Stimulated activated CD4-positive, alpha-beta T cell treated with anti-CD3 and anti-CD28 coated beads, Interleukin-15, amount 100 ng/mL, for 48 hours (primary cell): ENCODE measurements around the gene TPI1.

Experiments used
- DNase-seq, 2 donors: peaks; one replicate each; pipeline ENCODE4 v3.0.0-alpha.2; 2020; ENCODE audit warnings: low read depth in 2 of 2

The TPI1 gene

DNA sequence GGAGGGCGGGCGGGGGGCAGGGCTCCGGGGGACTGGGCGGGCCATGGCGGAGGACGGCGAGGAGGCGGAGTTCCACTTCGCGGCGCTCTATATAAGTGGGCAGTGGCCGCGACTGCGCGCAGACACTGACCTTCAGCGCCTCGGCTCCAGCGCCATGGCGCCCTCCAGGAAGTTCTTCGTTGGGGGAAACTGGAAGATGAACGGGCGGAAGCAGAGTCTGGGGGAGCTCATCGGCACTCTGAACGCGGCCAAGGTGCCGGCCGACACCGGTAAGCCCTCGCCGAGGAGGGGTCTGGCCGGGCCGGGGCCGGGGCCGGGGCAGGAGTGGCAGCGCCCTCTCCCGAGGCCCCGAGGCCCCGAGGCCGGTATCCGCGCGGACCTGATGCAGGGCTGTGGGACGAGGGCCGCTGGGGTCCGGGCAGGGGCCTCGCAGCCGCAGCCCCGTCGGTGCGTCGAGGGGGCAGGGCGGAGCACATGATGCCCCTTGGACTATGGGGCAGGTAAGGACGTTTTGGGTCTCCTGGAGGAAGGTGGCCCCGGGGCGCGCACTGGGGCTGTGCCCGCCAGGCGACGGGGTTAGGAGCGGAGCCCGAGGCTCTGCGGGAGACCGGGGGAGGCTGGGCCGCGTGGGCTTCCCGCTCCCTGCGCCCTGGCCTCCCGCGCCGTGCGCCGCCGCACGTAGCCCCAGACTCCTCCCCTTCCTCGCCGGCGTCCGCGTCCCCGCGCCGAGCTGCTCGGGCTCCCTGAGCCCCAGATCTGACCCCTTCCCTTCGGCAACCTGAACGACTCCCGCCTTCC, at the start of gene TPI1:
TPI1 (plus strand) TSS at position 119 of the 798 bp plus-strand sequence; CDS start at position 155, 36 bp downstream.
- DNase-seq, result peak; percentile 66 to 78

DNA sequence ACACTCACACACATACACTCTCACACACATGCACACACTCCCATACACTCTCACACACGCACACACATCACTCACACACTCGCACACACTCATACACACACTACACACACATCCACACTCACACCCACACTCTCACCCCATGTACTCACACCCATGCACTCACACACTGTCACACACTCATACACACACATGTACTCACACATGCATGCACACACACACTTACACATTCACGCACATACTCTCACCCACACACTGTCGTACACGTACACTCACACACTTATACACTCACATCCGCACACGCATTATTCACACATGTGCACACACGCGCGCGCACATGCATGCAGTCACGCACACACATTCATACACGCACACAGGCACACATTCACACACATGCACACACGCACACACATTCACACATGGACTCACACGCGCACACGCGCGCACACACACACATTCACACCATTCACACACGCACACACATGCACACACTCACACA, 49.6 kb upstream of the TPI1 start:
- DNase-seq, result no peak

- DNase-seq, result no peak
These were observed 49.1 kb upstream of the TPI1 start for GRCh38 chr12:6818222-6818621.

DNA sequence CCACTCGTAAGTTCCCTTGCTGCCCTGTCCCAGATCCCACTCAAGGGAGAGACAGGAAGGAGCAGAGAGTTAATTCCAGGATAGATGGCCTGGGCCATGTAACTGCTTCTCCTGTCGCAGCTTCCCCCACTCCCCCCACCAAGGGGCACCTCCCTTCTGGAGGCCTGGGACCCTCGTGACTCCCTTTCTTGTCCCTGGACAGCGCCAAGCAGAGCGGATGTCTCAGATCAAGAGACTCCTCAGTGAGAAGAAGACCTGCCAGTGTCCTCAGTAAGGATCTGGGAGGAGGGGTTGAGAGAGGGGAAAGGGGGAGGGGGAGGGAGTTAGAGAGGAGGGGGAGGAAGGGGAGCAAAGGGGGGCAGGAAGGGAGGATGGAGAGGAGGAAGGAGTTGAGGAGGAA, 48.7 kb upstream of the TPI1 start:
- no peak for DNase-seq

GRCh38 chr12:6819106-6820030, 48.0 kb upstream of the TPI1 start:
- DNase-seq, result no peak

- no peak for DNase-seq
These were observed 47.2 kb upstream of the TPI1 start for GRCh38 chr12:6820166-6820565.

- DNase-seq, result no peak
These were observed 45.5 kb upstream of the TPI1 start, which contains the start of gene GPR162 for GRCh38 chr12:6821591-6822425. GPR162 (plus strand) TSS chr12:6821821; CDS start chr12:6823899, 2,078 bp downstream.

DNA sequence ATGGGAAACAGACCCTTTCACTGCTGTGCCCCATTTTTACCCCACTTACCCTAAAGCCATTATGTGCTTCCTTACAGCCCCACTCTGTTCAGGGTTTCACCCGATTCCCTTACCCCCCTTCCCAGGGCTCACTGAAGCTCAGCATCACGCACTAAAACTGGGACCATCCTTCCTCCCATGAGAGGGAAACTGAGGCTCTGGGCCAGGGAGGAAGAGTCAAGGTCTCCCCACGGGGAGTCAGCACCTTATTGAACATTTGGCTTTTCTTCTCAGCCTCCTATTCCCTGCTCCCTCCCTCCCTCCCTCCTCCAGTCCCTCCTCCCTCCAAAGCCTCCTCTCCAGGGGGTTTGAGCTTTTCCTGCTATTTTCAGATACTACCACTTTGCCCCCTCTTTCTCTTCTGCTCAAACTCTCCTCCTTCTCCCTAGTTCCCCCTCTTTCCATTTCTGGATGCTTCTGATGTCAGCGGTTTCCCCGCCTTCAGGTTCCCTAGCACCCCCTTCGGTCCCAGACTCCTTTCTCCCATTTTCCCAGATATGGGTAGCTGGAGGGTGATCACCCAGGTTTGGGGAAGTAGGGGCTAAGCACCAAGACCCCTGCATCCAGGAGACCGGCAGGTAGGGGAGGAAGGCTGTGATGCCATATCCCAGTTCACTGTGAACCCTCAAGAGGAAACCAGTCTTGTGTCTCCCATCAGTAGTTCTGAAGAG, 44.8 kb upstream of the TPI1 start:
- no peak for DNase-seq

DNA sequence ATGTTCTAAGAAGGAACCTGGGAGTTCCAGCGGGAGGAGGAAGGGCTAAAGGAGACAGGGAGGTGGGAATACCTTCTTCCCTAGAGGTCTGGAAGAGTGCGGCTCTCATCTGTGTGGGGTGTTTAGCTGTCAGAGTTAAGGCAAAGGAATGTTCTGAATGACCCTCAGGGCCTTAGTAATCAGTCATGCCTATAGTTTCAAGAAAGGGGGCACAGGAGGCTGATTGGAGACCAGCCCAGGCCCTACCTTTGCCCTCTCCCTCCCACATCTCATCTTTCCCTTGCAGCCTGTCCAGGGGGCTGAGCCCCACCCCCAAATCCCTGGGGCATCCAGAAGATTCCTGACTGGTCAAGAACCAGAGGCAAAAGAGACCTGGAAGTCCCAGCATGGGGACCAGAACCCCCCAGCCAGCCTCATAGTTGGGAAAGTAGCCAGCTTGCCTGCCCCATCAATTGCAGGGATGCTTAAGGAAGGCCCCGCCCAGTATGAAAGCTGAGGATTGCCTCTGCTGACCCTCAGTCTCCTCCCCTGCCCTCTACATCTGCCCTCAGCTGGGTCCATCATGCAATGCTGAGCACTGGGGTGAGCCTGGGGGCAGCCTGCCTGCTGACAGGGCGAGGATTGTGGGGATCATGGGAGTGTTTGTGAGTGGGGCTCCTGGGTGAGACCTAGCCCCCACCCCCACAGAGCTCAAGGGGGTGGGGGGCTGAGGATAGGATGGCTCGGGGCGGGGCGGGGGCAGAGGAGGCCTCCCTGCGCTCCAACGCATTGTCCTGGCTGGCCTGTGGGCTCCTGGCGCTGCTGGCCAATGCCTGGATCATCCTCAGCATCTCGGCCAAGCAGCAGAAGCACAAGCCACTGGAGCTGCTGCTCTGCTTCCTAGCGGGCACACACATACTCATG, 43.9 kb upstream of the TPI1 start:
- no peak for DNase-seq

- DNase-seq, result no peak
These were observed 43.1 kb upstream of the TPI1 start for GRCh38 chr12:6824085-6824775.

- DNase-seq, result no peak
These were observed 42.4 kb upstream of the TPI1 start for GRCh38 chr12:6824901-6825381.

- DNase-seq, result peak; percentile 62 to 80
These were observed 41.8 kb upstream of the TPI1 start for GRCh38 chr12:6825398-6826124.

DNA sequence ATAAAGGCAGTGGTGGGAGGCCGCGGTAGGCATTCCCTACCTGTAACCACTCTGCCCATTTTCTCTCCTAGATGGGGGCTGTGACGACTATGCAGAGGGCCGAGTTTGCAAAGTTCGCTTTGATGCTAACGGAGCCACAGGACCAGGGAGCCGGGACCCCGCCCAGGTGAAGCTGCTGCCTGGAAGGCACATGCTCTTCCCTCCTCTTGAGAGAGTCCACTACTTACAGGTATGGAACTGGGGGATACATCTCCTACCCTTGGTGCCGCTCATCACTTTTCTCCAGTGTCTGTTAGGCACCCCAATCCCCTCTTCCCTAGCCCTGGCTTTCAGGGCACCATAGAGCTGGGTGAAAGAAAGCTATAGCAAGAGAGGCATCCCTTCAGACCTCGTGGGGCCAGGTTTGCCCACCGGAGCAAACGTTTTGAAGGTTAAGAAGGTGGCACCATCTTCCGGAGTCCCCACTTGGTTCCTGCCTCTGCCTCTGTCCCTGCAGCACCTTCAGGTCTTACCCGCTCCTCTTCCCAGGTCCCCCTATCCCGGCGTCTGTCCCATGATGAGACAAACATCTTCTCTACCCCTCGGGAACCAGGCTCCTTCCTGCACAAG, 41.1 kb upstream of the TPI1 start:
- DNase-seq, result no peak

DNA sequence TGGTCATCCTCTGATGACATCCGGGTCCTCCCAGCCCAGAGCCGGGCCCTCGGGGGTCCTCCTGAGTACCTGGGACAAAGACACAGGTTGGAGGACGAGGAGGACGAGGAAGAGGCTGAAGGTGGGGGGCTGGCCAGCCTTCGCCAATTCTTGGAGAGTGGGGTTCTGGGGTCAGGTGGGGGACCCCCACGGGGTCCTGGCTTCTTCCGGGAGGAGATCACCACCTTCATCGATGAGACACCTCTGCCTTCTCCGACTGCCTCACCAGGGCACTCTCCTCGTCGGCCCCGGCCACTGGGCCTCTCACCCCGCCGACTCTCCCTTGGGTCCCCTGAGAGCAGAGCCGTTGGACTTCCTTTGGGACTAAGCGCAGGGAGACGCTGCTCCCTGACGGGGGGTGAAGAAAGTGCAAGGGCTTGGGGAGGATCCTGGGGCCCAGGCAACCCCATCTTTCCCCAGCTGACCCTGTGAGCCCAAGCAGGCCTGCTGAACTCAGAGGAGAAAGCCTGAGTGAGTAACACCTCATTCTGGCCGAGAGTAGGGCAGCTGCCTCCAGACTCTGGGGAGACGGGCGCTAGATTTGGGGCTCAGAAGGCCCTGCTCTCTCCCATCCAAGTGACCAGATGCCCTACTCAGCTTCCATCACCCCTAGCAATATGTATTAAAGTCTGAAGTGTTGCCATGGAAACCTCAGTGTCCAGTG, 40.4 kb upstream of the TPI1 start:
- DNase-seq, result no peak

GRCh38 chr12:6827437-6827911, 39.9 kb upstream of the TPI1 start:
- DNase-seq, result peak; percentile 33 to 57

DNA sequence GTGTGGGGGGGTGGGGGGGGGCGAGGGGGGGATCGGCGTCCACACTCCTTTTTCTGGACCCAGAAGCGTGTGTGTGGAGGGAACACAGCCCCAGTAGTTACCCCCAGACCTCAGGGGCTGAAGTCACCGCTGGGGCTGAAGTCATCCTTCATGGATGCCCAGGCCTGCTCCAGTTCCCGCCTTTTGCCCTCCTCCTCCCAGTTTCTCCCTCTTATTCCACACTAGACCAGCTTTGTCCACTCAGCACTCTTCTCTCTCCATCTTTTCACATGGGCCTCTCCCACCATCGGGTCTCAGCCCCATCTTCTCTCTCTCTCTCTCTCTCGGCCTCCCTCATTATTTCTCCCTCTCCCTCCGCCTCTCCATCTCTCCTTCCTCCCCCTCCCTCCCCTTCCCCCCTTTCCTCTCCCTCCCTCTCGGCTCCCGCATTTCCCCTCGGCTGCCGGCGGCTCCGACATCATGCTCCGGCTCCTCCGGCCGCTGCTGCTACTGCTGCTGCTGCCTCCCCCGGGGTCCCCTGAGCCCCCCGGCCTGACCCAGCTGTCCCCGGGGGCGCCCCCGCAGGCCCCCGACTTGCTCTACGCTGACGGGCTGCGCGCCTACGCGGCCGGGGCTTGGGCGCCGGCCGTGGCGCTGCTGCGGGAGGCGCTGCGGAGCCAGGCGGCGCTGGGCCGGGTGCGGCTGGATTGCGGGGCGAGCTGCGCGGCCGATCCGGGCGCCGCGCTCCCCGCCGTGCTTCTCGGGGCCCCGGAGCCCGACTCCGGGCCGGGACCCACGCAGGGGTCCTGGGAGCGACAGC, 39.1 kb upstream of the TPI1 start, which contains the start of gene P3H3:
P3H3 (plus strand) TSS at position 426 of the 799 bp plus-strand sequence; CDS start at position 460, 34 bp downstream.
- DNase-seq, result no peak
